GM19468 (cell line): ENCODE measurements around the gene WDR20.
A peak's percentile ranks its signal among the peaks of the same experiment; 100 is the strongest.
"Not testable (repeated sequence)": the region's sequence is repeated elsewhere in the genome, so short reads cannot be mapped to it uniquely, and the experiment has no call there.

ENCODE experiments used
- ATAC-seq: cut with Tn5 transposase; IDR thresholded peaks from one replicate; pipeline ENCODE4 v1.9.1; 2021; ENCODE audit warnings: mild to moderate bottlenecking, moderate library complexity, moderate number of reproducible peaks; ENCODE audit not compliant: unreplicated experiment; ENCODE audit errors: extremely low read depth

Gene WDR20

GRCh38 chr14:102139286-102140026 lies at the start of gene WDR20:
WDR20 (plus strand) TSS chr14:102139897; CDS start chr14:102139924, 27 bp downstream.
- peak; percentile 91 for ATAC-seq

GRCh38 chr14:102090713-102091112 lies 49.0 kb upstream of the WDR20 start:
- ATAC-seq = no peak

GRCh38 chr14:102092806-102093205 lies 46.9 kb upstream of the WDR20 start:
- no peak for ATAC-seq

GRCh38 chr14:102094101-102094500 lies 45.6 kb upstream of the WDR20 start:
- no peak for ATAC-seq

DNA sequence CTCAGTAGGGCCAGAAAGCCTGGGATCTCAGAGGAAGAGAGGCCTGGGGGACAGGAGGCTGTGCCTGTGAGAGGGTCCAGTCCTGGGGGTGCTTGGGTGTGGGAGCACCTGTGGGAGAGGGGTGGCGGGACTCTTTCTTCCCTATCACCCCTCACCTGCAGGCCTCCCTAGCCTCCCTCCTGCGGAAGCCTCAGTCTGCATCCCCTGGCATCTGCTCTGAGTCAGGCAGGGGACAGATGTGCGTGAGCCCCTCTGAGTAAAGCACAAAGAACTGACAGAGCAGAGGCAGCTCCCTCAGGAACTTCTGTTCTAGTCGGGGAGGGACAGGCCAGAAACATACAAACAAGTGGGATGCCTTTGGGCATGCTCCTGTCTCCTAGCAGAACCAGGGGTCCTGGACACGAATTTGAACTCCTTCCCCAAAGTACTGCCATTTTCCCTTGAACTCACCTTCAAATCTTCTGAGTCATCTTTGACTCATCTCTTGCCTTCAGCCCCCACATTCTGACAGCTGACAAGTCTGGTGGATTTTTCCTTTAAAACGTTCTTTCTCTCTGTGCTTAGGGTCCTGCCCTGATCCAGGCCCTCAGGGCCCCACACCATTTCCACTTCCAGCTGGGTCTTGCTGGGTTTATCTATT lies 44.3 kb upstream of the WDR20 start:
- ATAC-seq = no peak

DNA sequence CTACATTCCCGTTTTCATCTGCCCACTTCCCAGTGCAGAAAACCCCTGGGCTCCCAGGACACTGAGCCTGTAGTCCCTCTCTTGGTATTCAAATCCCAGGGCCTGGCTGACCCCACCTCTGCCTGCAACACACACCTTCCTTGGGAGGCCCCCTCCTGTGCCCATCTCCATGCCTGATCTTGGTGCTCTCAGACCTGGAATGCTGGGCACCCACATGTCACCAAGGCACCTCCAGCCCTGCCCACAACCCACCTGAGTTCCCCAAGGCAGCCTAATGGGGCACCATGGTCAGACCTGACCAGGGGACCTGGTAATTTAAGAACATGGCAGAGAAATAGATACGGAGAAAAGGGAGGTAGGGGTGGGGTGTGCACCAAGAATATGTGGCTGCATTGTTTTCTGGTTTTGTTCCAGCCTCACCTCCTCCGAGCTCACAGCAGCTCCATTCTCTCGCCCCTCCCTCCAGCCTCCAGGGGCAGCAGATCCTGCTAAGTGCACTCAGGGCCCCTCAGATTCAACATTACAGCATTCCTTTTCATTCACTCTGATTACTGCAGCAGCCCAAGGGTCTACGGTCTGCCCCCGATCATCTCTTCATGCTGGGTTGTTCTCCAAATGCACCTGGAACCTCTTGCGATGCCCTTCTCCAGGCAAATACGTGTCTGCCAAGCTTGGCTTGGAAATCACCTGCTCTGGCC lies 43.7 kb upstream of the WDR20 start:
- no peak for ATAC-seq

DNA sequence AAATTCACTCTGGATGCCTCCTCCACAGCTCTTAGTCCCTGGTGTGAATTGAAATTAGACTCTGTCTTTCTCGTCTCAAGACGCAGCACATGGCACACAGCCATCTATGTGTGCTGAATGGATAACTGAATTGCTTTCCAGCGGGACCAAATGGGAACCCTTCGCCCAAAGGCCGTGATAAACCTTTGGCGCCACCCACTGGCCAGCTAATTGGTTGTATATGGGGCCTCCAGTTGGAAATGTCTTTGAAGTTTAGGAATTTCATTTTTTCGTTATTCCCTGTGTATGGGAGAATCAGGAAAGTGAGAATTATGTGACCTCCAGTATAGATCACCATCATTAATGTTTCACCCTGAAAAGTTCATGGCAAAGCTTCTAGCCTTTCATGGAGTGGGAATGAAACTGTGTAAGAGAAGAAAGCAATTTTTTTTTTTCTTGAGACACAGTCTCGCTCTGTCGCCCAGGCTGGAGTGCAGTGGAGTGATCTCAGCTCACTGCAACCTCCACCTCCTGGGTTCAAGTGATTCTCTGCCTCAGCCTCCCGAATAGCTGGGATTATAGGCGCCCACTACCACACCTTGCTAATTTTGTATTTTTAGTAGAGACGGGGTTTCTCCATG lies 43.0 kb upstream of the WDR20 start:
- no peak for ATAC-seq

DNA sequence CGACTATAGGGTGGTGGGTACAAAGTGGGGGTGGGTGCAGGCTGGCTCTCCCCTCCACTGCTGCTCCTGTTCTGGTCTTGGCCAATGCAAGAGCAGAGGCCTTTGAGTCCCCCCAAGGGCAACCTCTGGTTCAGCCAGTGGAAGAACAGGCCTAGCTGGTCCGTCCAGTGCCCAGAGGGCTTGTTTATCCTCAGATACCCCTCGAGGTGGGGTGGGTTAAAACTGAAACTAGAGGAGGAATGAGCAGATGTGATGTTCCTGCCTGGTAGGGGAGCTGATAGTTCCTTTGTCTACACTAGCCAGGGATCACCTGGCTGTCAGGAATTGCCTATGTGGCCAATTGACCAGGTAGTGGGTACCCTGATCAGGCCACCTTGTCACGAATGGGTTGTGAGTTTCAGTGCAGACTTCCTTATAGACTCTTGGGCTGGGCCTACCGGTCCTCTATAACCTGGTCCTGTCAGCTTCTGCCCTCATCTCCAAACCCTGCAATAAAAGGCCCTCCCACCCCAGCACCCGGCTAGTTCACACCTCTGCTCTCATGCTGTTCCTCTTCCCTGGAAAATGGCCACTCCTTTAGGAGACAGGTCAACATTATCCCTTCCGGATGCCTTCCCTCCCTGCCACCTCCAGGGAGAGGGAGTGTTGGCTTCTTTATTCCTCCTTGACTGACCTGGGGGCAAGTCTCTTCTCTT lies 42.1 kb upstream of the WDR20 start:
- ATAC-seq = no peak

- peak; percentile 68 for ATAC-seq
Observed at GRCh38 chr14:102103062-102103695, 36.5 kb upstream of the WDR20 start.

DNA sequence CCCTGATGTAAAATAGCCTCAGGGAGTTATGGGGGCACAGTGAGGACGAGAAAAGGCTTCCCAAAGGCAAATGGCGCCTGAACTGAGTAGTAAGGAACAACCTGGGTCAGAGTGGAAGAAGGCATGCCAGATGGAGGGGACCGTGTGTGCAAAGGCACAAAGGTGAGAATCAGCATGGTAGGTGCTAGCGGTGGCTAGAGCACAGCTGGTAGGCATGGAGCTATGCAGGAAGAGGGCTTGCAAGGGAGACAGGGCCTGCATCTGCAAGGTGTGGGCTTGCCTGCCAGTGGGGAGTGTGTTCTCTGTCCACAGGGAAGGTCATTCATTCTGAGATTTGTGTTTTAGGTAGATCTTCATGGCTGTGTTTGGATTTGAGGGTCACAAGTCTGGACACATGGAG lies 34.3 kb upstream of the WDR20 start:
- ATAC-seq = no peak

GRCh38 chr14:102109332-102109731 lies 30.4 kb upstream of the WDR20 start:
- ATAC-seq = not testable (repeated sequence)

- no peak for ATAC-seq
Observed at GRCh38 chr14:102111101-102111500, 28.6 kb upstream of the WDR20 start.

GRCh38 chr14:102116361-102117180 lies 23.1 kb upstream of the WDR20 start:
- ATAC-seq = no peak

DNA sequence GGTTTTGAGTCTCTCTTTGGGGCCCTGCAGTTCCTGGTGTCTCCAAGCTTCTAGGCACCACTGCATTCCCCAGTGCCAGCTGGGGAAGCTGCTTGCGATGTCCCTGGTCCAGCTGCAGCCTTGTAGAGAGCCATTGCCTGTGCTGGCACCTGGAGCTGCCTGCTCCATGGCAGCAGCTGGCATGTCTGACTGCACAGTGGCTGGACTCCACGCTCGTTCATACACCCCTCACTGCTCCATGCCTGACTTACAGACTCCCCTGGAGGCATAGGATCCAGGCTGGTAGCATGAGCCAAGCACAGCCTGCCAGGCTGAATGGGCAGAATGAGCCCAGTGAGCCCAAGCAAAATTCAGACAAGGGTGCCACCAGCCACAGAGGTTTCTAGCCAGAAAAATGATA lies 21.8 kb upstream of the WDR20 start:
- no peak for ATAC-seq

DNA sequence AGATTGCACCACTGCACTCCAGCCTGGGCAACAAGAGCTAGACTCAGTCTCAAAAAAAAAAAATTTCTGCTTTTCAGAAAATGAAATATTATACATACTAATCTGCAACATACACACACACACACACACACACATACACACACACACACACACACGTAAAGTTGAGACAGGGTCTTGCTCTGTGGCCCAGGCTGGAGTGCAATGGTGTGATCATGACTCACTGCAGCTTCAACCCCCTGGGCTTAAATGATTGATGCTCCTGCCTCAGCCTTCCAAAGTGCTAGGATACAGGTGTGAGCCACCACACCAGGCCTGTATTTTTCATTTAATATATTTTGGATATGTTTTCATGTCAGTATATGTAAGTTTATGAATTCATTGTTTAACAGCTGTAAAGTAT lies 18.8 kb upstream of the WDR20 start:
- ATAC-seq = no peak

DNA sequence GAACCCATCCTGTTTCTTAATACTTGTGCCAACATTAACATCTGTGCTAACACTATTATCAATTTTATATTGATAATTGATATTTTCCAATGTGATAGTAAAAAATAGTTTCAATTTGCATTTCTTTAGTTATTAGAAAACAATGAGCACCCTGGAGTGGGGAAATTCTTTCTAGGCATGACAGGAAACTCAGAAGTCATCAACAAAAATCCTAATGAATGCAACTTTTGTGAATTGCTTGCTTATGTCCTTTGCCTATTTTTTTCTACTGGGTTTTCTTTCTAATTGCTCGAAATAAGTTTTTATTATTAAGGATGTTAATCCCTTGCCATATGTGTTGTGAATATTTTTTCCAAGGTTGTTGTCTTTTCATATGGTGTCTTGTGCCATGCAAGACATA lies 18.1 kb upstream of the WDR20 start:
- no peak for ATAC-seq

DNA sequence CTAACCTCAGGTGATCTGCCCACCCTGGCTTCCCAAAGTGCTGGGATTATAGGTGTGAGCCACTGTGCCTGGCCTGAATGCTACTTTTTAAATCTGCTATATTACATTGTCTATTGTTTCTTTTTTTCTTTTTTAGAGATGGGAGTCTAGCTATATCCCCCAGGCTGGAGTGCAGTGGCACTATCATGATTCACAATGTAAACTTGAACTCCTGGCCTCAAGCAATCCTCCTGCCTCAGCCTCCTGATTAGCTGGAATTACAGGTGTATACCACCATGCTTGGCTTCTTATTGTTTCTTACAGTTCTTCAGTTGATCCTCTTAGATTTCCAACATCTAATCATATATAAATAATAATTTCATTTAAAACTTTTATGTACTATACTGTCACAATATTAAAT lies 15.3 kb upstream of the WDR20 start:
- no peak for ATAC-seq

DNA sequence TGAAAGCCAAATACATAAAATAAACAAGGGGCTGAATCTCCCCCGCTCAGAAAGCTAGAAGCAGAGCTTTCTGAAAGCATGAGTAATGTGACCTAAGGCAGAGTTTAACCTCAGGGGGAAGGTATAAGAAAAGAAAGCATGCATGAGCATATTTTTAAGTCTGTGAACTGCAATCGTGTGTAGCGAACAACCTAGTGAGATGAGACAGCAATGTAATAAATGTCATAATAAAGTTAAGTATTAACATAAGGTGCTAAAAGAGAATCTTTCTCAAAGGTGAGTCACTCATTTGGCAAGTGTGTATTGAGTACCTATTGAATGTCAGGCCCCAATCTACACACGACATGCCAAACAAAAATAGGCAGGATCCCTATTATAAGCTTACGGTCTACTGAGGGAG lies 14.2 kb upstream of the WDR20 start:
- ATAC-seq = no peak

GRCh38 chr14:102126807-102127455 lies 12.8 kb upstream of the WDR20 start:
- ATAC-seq = no peak
